ENCODE results near the gene INSR. TPM values are rescaled to one million over a fixed set of nuclear protein-coding genes. Genes with fewer than 3 reads are reported as not detected.
"Not testable (repeated sequence)": the region's sequence is repeated elsewhere in the genome, so short reads cannot be mapped to it uniquely, and the experiment has no call there.

The INSR gene
- total RNA-seq, 4 donors from 2014 or later, result 38.9 to 101 (median 67.7) TPM

- intact Hi-C loops (cut with DNase I), result loop anchor here (5.0 kb wide), 2 partner anchors 147 to 192 kb away; no protein-coding TSS in a partner anchor
- no peak overlapping the region for H3K27ac ChIP-seq
- no peaks in the 10 kb centered on the region for H3K9me3 ChIP-seq
- no peak overlapping the region for H3K4me3 ChIP-seq (replicated peaks in 1 of 3)
- H3K4me1 ChIP-seq, result no peaks in the 10 kb centered on the region
- peaks cover 0 to 2% of the 10 kb centered on the region in 2 donors for H3K36me3 ChIP-seq
- no peaks in the 10 kb centered on the region for H3K27me3 ChIP-seq
- TF ChIP-seq CTCF (IDR thresholded peaks at IDR 0.05) (no peak), POLR2A (IDR thresholded peaks at IDR 0.05) (no peak)
- DNase-seq, result no peak
- 85 to 88% methylated on average over 19 to 24 of the region's 24 CpGs for WGBS, 2 donors
Observed at GRCh38 chr19:7149956-7150705, 144.1 kb downstream of the INSR start.

DNA sequence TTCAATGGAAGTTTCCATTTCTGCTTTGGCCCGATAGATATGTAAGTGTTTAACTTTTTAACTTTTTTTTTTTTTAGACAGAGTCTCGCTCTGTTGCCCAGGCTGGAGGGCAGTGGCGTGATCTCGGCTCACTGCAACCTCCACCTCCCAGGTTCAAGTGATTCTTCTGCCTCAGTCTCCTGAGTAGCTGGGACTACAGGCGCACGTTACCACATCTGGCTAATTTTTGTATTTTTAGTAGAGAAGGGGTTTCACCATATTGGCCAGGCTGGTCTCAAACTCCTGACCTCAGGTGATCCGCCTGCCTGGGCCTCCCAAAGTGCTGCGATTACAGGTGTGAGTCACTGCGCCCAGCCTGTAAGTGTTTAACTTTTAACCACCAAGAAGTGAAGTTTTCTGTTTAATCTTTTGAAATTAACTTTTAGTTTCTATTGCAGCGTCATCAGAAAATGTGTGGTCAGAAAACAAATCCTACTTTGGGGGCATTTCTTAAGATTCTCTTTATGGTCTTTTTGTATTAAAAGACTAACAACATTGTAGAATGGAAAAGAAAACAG lies 147.0 kb downstream of the INSR start:
- intact Hi-C loops (cut with DNase I), result loop anchor here (5.0 kb wide), 1 partner anchor 195 kb away; no protein-coding TSS in a partner anchor
- H3K4me1 ChIP-seq; H3K36me3 ChIP-seq; H3K27ac ChIP-seq; H3K9me3 ChIP-seq; DNase-seq; H3K27me3 ChIP-seq; H3K4me3 ChIP-seq (replicated peaks in 1 of 3): not testable (repeated sequence)
- WGBS, 2 donors, result 96 to 97% methylated on average over 10 of the region's 10 CpGs

DNA sequence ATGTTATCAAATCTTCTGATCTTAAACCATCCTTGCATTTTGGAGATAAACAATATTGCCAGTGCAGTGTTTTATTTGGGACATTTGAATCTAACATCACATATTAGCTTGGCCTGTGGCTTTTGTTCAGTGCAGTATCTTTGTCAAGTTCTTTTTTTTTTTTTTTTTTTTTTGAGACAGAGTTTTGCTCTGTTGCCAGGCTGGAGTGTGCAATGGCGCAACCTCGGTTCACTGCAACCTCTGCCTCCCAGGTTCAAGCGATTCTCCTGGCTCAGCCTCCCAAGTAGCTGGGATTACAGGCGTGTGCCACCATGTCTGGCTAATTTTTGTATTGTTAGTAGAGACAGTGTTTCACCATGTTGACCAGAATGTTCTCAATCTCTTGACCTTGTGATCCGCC lies 148.1 kb downstream of the INSR start:
- not testable (repeated sequence) for H3K27ac ChIP-seq; H3K27me3 ChIP-seq; H3K4me3 ChIP-seq (replicated peaks in 1 of 3); DNase-seq; H3K9me3 ChIP-seq; H3K4me1 ChIP-seq
- intact Hi-C loops (cut with DNase I), result loop anchor here (5.0 kb wide), 1 partner anchor 196 kb away; no protein-coding TSS in a partner anchor
- 97 to 99% methylated on average over 5 of the region's 5 CpGs for WGBS, 2 donors
- peaks cover 17 to 21% of the 10 kb centered on the region in 2 donors for H3K36me3 ChIP-seq

DNA sequence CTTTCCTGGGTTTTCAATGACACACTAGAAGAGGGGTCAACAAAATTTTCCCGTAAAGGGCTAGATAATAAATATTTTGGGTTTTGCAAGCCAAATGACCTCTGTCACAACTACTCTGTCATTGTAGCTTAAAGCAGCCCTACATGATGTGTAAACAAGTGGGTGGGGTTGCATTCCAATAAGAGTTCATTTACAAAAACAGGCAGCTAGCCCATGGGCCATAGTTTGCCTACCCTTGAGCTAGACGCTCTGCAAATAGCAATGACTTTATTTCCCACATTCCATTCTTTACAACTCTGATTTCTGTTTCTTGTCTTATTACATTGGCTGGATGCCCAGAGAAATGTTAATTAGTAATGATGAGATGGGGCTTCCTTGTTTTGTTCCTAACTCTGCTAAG lies 148.7 kb downstream of the INSR start:
- Histone ChIP-seq H3K36me3 (peaks cover 21 to 26% of the 10 kb centered on the region in 2 donors), H3K9me3 (no peaks in the 10 kb centered on the region), H3K4me1 (no peaks in the 10 kb centered on the region), H3K27me3 (no peaks in the 10 kb centered on the region), H3K27ac (no peak overlapping the region), H3K4me3 (replicated peaks in 1 of 3) (no peak overlapping the region)
- 75 to 82% methylated on average over 2 of the region's 2 CpGs for WGBS, 2 donors
- intact Hi-C loops (cut with DNase I), result loop anchor here (5.0 kb wide), 1 partner anchor 197 kb away; no protein-coding TSS in a partner anchor
- TF ChIP-seq POLR2A (IDR thresholded peaks at IDR 0.05), result no peak
- no peak for TF ChIP-seq CTCF (IDR thresholded peaks at IDR 0.05)
- DNase-seq, result no peak

GRCh38 chr19:7142771-7143170 lies 151.4 kb downstream of the INSR start:
- no peaks in the 10 kb centered on the region for H3K4me1 ChIP-seq
- TF ChIP-seq CTCF (IDR thresholded peaks at IDR 0.05), result no peak
- no peak for TF ChIP-seq POLR2A (IDR thresholded peaks at IDR 0.05)
- WGBS, 2 donors, result 96 to 97% methylated on average over 20 to 22 of the region's 22 CpGs
- no peaks in the 10 kb centered on the region for H3K9me3 ChIP-seq
- H3K4me3 ChIP-seq (replicated peaks in 1 of 3), result no peak overlapping the region
- intact Hi-C loops (cut with DNase I), result no loop called here
- H3K36me3 ChIP-seq, result peaks cover 30 to 43% of the 10 kb centered on the region in 2 donors
- no peaks in the 10 kb centered on the region for H3K27me3 ChIP-seq
- no peak for DNase-seq
- no peak overlapping the region for H3K27ac ChIP-seq

DNA sequence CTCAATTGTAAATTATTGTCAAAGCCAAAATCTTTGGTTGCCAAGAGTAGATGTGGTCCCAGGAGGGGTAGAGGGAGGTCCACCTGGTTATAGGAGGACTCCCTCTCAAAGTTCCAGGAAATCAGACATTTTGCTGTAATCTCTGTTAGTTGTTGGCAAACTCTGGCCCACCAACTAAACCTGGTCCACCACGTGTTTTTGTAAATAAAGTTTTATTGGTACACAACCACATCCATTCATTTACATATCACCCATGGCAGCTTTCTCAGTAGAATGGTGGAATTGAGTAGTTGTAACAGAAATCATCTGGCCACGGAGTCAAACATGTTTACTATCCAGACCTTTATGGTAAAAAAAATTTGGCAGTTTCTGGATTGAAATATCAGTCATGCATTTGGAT lies 154.1 kb downstream of the INSR start:
- no peak for DNase-seq
- peaks cover 30 to 43% of the 10 kb centered on the region in 2 donors for H3K36me3 ChIP-seq
- H3K4me3 ChIP-seq (replicated peaks in 1 of 3), result no peak overlapping the region
- no peaks in the 10 kb centered on the region for H3K9me3 ChIP-seq
- no peak for TF ChIP-seq POLR2A (IDR thresholded peaks at IDR 0.05)
- no peak for TF ChIP-seq CTCF (IDR thresholded peaks at IDR 0.05)
- intact Hi-C loops (cut with DNase I), result no loop called here
- no peaks in the 10 kb centered on the region for H3K27me3 ChIP-seq
- peaks cover 0 to 13% of the 10 kb centered on the region in 2 donors for H3K4me1 ChIP-seq
- 95% methylated on average over 2 of the region's 2 CpGs for WGBS, 2 donors
- no peak overlapping the region for H3K27ac ChIP-seq

All from thyroid gland (tissue), 4 donors.